Gastroesophageal sphincter (tissue), 3 donors: ENCODE data around the gene PHPT1.

Source experiments
- EP300 ChIP-seq: sonication (generic); formaldehyde crosslinking; IDR thresholded peaks from one replicate; pipeline ENCODE4 v1.6.1; 2017; ENCODE audit warnings: antibody characterized with exemption, mild to moderate bottlenecking
- POLR2A ChIP-seq, 2 donors: fragments of 450-650 bp; IDR thresholded peaks; one replicate each; pipeline ENCODE4 v1.6.1; 2017; ENCODE audit warnings: antibody characterized with exemption in 2 of 2, mild to moderate bottlenecking in 2 of 2, moderate library complexity in 1 of 2
- POLR2AphosphoS5 ChIP-seq: sonication (generic); formaldehyde crosslinking; IDR thresholded peaks from one replicate; pipeline ENCODE4 v1.6.1; 2017; ENCODE audit warnings: antibody characterized with exemption
- TF ChIP-seq, protein P1 (sequence below), 4 experiments: fragments of 200-600 bp in 2 of 4; fragments of 450-650 bp in 2 of 4; sonication (generic) in 1 of 4; IDR thresholded peaks; one replicate each; pipeline ENCODE4 v1.5.1; 2017 to 2019; ENCODE audit warnings: antibody characterized with exemption in 4 of 4, mild to moderate bottlenecking in 2 of 4, moderate library complexity in 2 of 4

DNA sequence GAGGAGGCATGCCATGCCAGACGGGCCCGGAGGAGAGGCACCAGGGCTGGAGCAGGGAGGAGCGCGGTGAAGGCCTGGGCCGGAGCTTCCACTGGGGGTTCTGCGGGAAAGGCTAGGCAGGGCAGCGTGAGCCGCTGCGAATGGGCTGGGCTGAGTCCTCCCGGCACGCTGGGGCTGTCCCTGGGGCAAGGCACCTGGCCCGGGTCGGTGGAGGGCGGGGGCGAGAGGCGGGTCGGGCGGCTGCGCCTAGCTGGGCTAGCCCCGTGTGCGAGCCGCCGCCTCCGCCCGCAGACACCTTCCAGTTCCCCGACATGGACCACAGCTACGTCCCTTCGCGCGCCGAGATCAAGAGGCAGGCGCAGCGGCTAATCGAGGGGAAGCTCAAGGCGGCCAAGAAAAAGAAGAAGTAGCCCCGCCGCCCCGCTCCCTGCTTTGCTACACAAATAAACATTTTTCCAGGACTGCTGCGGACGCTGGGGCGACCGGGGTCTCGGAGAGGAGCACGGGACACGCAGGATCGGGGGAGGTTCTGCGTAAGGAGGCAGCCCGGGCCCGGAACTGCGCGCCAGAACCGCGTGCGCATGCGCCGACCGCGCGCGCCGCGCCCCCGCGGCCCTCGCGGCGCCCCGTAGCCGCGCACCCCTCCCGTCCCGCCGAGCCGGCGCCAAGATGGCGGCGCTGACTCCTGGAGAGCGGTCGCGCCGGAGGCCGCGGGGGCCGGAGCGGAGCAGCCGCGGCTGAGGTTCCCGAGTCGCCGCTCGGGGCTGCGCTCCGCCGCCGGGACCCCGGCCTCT is 41.7 kb upstream of the PHPT1 start, which contains the start of gene RABL6:
- TF ChIP-seq POLR2A (IDR thresholded peaks at IDR 0.05) (peak; percentile 58 to 82), POLR2AphosphoS5 (peak; percentile 41), EP300 (no peak)
- TF ChIP-seq, protein P1, sequence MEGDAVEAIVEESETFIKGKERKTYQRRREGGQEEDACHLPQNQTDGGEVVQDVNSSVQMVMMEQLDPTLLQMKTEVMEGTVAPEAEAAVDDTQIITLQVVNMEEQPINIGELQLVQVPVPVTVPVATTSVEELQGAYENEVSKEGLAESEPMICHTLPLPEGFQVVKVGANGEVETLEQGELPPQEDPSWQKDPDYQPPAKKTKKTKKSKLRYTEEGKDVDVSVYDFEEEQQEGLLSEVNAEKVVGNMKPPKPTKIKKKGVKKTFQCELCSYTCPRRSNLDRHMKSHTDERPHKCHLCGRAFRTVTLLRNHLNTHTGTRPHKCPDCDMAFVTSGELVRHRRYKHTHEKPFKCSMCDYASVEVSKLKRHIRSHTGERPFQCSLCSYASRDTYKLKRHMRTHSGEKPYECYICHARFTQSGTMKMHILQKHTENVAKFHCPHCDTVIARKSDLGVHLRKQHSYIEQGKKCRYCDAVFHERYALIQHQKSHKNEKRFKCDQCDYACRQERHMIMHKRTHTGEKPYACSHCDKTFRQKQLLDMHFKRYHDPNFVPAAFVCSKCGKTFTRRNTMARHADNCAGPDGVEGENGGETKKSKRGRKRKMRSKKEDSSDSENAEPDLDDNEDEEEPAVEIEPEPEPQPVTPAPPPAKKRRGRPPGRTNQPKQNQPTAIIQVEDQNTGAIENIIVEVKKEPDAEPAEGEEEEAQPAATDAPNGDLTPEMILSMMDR (IDR thresholded peaks at IDR 0.05): peak in 2 of 4 experiments; percentile 21 to 33
